Adipocyte (in vitro differentiated cells): ENCODE data around the gene TSHR.
A peak's percentile ranks its signal among the peaks of the same experiment; 100 is the strongest.
"Not testable (repeated sequence)": the region's sequence is repeated elsewhere in the genome, so short reads cannot be mapped to it uniquely, and the experiment has no call there.

Experiments used
- DNase-seq: peaks from one replicate; pipeline ENCODE4 v3.0.0-alpha.2; 2015; ENCODE audit warnings: low read depth
- H3K27me3 ChIP-seq: replicated peaks from 2 replicates; pipeline ENCODE4 v1.7.0; 2013; ENCODE audit warnings: mild to moderate bottlenecking, low read length, moderate library complexity; ENCODE audit not compliant: control insufficient read depth, insufficient read depth
- H3K36me3 ChIP-seq: 2 replicates; pipeline ENCODE4 v1.7.0; 2013; ENCODE audit warnings: low read length, mild to moderate bottlenecking, moderate library complexity; ENCODE audit not compliant: control insufficient read depth, insufficient read depth, severe bottlenecking
- H3K4me1 ChIP-seq: 2 replicates; pipeline ENCODE4 v1.7.0; 2013; ENCODE audit warnings: mild to moderate bottlenecking, low read length, moderate library complexity; ENCODE audit not compliant: control insufficient read depth, insufficient read depth
- H3K4me3 ChIP-seq: 2 replicates; pipeline ENCODE4 v1.7.0; 2013; ENCODE audit warnings: mild to moderate bottlenecking, low read length, moderate library complexity
- H3K9ac ChIP-seq: 2 replicates; pipeline ENCODE4 v1.7.0; 2013; ENCODE audit warnings: mild to moderate bottlenecking, low read length, moderate library complexity
- H3K9me3 ChIP-seq: 2 replicates; pipeline ENCODE4 v1.7.0; 2013; ENCODE audit warnings: mild to moderate bottlenecking, low read length, moderate library complexity; ENCODE audit not compliant: control insufficient read depth

The TSHR gene

GRCh38 chr14:81004575-81004974 lies 49.2 kb downstream of the TSHR start:
- H3K36me3 ChIP-seq = no peaks in the 10 kb centered on the region
- no peaks in the 10 kb centered on the region for H3K9me3 ChIP-seq
- no peaks in the 10 kb centered on the region for H3K4me1 ChIP-seq
- no peak for DNase-seq
- H3K4me3 ChIP-seq = no peak overlapping the region
- H3K27me3 ChIP-seq = no peaks in the 10 kb centered on the region
- no peak overlapping the region for H3K9ac ChIP-seq

GRCh38 chr14:81005540-81006228 lies 50.3 kb downstream of the TSHR start:
- no peak overlapping the region for H3K9ac ChIP-seq
- H3K27me3 ChIP-seq = no peaks in the 10 kb centered on the region
- no peaks in the 10 kb centered on the region for H3K36me3 ChIP-seq
- no peaks in the 10 kb centered on the region for H3K9me3 ChIP-seq
- no peak overlapping the region for H3K4me3 ChIP-seq
- no peaks in the 10 kb centered on the region for H3K4me1 ChIP-seq
- DNase-seq = no peak

GRCh38 chr14:81006266-81006665 lies 50.8 kb downstream of the TSHR start:
- DNase-seq = no peak
- H3K4me3 ChIP-seq = no peak overlapping the region
- no peaks in the 10 kb centered on the region for H3K9me3 ChIP-seq
- no peaks in the 10 kb centered on the region for H3K4me1 ChIP-seq
- H3K9ac ChIP-seq = no peak overlapping the region
- H3K27me3 ChIP-seq = no peaks in the 10 kb centered on the region
- no peaks in the 10 kb centered on the region for H3K36me3 ChIP-seq

- no peak overlapping the region for H3K4me3 ChIP-seq
- no peaks in the 10 kb centered on the region for H3K27me3 ChIP-seq
- DNase-seq = no peak
- H3K36me3 ChIP-seq = no peaks in the 10 kb centered on the region
- H3K4me1 ChIP-seq = no peaks in the 10 kb centered on the region
- H3K9me3 ChIP-seq = no peaks in the 10 kb centered on the region
- no peak overlapping the region for H3K9ac ChIP-seq
These were observed 51.7 kb downstream of the TSHR start for GRCh38 chr14:81007131-81007530.

GRCh38 chr14:81009346-81009745 lies 53.9 kb downstream of the TSHR start:
- Histone ChIP-seq H3K4me3 (no peak overlapping the region), H3K9me3 (peaks cover 5% of the 10 kb centered on the region), H3K4me1 (no peaks in the 10 kb centered on the region), H3K27me3 (no peaks in the 10 kb centered on the region), H3K9ac (no peak overlapping the region), H3K36me3 (no peaks in the 10 kb centered on the region)
- DNase-seq = no peak

GRCh38 chr14:81018251-81018650 lies 62.8 kb downstream of the TSHR start:
- H3K4me3 ChIP-seq = peak overlapping the region; percentile 73
- peaks cover 3% of the 10 kb centered on the region for H3K9me3 ChIP-seq
- peak overlapping the region; percentile 42 for H3K9ac ChIP-seq
- H3K27me3 ChIP-seq = peaks cover 3% of the 10 kb centered on the region
- no peaks in the 10 kb centered on the region for H3K36me3 ChIP-seq
- H3K4me1 ChIP-seq = peaks cover 13% of the 10 kb centered on the region
- DNase-seq = no peak

GRCh38 chr14:81018684-81019083 lies 63.3 kb downstream of the TSHR start:
- no peak for DNase-seq
- H3K9me3 ChIP-seq = no peaks in the 10 kb centered on the region

GRCh38 chr14:81019113-81019512 lies 63.7 kb downstream of the TSHR start:
- H3K27me3 ChIP-seq, H3K4me3 ChIP-seq, H3K36me3 ChIP-seq, H3K9ac ChIP-seq, DNase-seq, H3K9me3 ChIP-seq: not testable (repeated sequence)
- peaks cover 13% of the 10 kb centered on the region for H3K4me1 ChIP-seq

More at GRCh38 chr14:81018684-81019083, 63.3 kb downstream of the TSHR start:
- H3K36me3 ChIP-seq = no peaks in the 10 kb centered on the region
- peak overlapping the region; percentile 73 for H3K4me3 ChIP-seq
- peak overlapping the region; percentile 42 for H3K9ac ChIP-seq
- peaks cover 3% of the 10 kb centered on the region for H3K27me3 ChIP-seq
- H3K4me1 ChIP-seq = peaks cover 13% of the 10 kb centered on the region

GRCh38 chr14:81023095-81023710 lies 67.8 kb downstream of the TSHR start:
- H3K9ac ChIP-seq = no peak overlapping the region
- H3K9me3 ChIP-seq = no peaks in the 10 kb centered on the region
- H3K36me3 ChIP-seq = no peaks in the 10 kb centered on the region
- H3K27me3 ChIP-seq = peaks cover 3% of the 10 kb centered on the region
- H3K4me1 ChIP-seq = peaks cover 10% of the 10 kb centered on the region
- no peak overlapping the region for H3K4me3 ChIP-seq
- DNase-seq = no peak

GRCh38 chr14:81028461-81028860 lies 73.0 kb downstream of the TSHR start:
- Histone ChIP-seq H3K27me3 (no peaks in the 10 kb centered on the region), H3K4me1 (no peaks in the 10 kb centered on the region), H3K4me3 (no peak overlapping the region), H3K36me3 (no peaks in the 10 kb centered on the region), H3K9ac (no peak overlapping the region), H3K9me3 (peaks cover 4% of the 10 kb centered on the region)
- no peak for DNase-seq

- Histone ChIP-seq H3K4me1 (no peaks in the 10 kb centered on the region), H3K9me3 (peaks cover 19% of the 10 kb centered on the region), H3K9ac (no peak overlapping the region), H3K4me3 (no peak overlapping the region), H3K36me3 (no peaks in the 10 kb centered on the region), H3K27me3 (no peaks in the 10 kb centered on the region)
- no peak for DNase-seq
These were observed 76.1 kb downstream of the TSHR start for GRCh38 chr14:81031488-81031887.
